ENCODE measurements around the gene BRWD1. TPM values are rescaled to one million over a fixed set of nuclear protein-coding genes. Genes with fewer than 3 reads are reported as not detected.
"Not testable (repeated sequence)": the region's sequence is repeated elsewhere in the genome, so short reads cannot be mapped to it uniquely, and the experiment has no call there.

The BRWD1 gene
- total RNA-seq, 4 donors from 2014 or later: 55.6 to 183 (median 65.4) TPM

DNA sequence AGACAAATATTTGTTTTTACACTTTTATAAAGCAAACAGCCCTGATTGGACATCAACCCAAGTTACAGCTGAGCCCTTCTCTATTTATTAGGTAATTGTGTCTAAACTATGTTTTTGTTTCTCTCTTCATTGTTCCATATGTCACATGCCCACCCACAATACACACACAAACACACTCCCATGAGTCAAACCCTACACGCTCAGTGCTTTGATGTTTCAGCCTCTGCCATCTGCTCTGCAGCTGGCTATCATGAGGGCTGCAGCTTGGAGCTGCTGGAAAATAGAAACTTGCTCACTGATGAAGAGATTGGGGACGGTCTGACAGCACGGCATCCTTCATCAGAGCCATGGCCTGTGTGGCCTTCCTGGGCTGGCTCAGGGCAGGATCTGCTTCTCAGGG lies 171.9 kb downstream of the BRWD1 start:
- no peaks in the 10 kb centered on the region for H3K27me3 ChIP-seq
- no peak for TF ChIP-seq POLR2A (IDR thresholded peaks at IDR 0.05)
- TF ChIP-seq, protein P1, sequence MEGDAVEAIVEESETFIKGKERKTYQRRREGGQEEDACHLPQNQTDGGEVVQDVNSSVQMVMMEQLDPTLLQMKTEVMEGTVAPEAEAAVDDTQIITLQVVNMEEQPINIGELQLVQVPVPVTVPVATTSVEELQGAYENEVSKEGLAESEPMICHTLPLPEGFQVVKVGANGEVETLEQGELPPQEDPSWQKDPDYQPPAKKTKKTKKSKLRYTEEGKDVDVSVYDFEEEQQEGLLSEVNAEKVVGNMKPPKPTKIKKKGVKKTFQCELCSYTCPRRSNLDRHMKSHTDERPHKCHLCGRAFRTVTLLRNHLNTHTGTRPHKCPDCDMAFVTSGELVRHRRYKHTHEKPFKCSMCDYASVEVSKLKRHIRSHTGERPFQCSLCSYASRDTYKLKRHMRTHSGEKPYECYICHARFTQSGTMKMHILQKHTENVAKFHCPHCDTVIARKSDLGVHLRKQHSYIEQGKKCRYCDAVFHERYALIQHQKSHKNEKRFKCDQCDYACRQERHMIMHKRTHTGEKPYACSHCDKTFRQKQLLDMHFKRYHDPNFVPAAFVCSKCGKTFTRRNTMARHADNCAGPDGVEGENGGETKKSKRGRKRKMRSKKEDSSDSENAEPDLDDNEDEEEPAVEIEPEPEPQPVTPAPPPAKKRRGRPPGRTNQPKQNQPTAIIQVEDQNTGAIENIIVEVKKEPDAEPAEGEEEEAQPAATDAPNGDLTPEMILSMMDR (IDR thresholded peaks at IDR 0.05): no peak
- H3K36me3 ChIP-seq: no peaks in the 10 kb centered on the region
- intact Hi-C loops (cut with DNase I; ENCODE audit: low total_unique reads): no loop called here
- no peak overlapping the region for H3K4me3 ChIP-seq
- no peak for DNase-seq
- no peaks in the 10 kb centered on the region for H3K9me3 ChIP-seq
- H3K27ac ChIP-seq: no peak overlapping the region
- H3K4me1 ChIP-seq: no peaks in the 10 kb centered on the region

- H3K4me1 ChIP-seq: no peaks in the 10 kb centered on the region
- H3K27ac ChIP-seq: peak overlapping the region; percentile 40 to 48
- H3K27me3 ChIP-seq: no peaks in the 10 kb centered on the region
- H3K36me3 ChIP-seq: no peaks in the 10 kb centered on the region
- no peak for TF ChIP-seq POLR2A (IDR thresholded peaks at IDR 0.05)
- TF ChIP-seq, protein P1 (IDR thresholded peaks at IDR 0.05): no peak
- H3K9me3 ChIP-seq: no peaks in the 10 kb centered on the region
- H3K4me3 ChIP-seq: no peak overlapping the region
- intact Hi-C loops (cut with DNase I; ENCODE audit: low total_unique reads): no loop called here
- peak in 1 of 2 donors; percentile 45 for DNase-seq
These were observed 175.9 kb downstream of the BRWD1 start for GRCh38 chr21:39137248-39138178.

DNA sequence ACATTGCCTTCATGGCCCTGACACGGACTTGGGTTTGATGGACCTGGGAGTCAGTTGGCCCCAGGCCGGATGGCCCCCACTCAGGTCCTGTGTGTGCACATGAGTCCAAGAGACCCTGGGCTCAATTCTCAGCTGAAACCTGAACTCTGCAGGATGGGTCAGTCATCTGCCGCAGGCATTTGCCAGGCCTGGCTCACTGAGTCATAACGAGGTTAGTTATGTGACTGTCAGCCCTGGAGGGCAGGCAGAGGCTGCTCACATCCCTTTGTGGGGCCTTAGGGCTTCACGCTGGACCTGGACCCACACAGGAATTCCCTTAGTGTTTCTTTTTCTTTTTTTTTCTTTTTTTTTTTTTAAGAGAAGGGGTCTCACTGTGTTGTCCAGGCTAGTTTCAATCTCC lies 176.7 kb downstream of the BRWD1 start:
- no peaks in the 10 kb centered on the region for H3K4me1 ChIP-seq
- H3K9me3 ChIP-seq: no peaks in the 10 kb centered on the region
- TF ChIP-seq, protein P1 (IDR thresholded peaks at IDR 0.05): no peak
- no peak for TF ChIP-seq POLR2A (IDR thresholded peaks at IDR 0.05)
- no peak overlapping the region for H3K4me3 ChIP-seq
- no peaks in the 10 kb centered on the region for H3K27me3 ChIP-seq
- H3K27ac ChIP-seq: peak overlapping the region in 1 of 2 donors; percentile 48
- intact Hi-C loops (cut with DNase I; ENCODE audit: low total_unique reads): no loop called here
- no peak for DNase-seq
- H3K36me3 ChIP-seq: no peaks in the 10 kb centered on the region

DNA sequence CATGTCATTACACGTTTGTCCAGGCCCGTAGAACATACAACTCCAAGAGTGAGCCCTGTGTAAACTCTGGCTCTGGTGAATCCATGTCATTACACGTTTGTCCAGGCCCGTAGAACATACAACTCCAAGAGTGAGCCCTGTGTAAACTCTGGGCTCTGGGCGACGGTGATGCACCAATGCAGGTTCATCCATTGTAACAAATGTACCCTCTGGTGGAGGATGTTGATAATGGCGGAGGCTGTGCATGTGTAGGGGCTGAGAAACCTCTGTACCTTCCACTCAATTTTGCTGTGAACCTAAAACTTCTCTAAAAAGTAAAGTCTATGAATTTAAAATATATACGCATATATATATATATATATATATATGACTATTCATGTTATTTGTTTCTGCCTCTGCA lies 177.3 kb downstream of the BRWD1 start:
- H3K4me3 ChIP-seq; H3K36me3 ChIP-seq; DNase-seq; intact Hi-C loops (cut with DNase I; ENCODE audit: low total_unique reads); H3K27ac ChIP-seq; H3K27me3 ChIP-seq; H3K9me3 ChIP-seq; H3K4me1 ChIP-seq: not testable (repeated sequence)
- TF ChIP-seq, protein P1 (IDR thresholded peaks at IDR 0.05): peak; percentile 10 to 22 (median 16)

DNA sequence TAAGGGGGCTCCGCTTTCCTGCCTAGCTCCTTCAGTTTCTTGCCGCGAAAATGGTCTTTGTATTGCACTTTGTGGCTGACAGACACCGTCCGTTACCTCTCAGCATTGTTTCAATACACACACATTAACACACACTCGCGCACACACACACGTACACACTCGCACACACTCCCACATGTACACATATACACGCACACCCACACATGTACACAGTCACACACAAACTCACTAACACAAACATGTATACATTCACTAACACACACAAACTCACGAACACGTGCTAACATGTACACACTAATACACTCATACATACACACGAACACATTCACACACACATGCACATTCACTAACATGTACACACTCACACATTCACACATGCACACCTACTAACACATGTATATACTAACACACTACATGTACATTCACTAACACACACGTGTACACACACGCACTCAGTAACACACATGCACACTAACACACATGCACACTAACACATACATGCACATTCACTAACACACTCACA lies 179.1 kb downstream of the BRWD1 start:
- Histone ChIP-seq H3K9me3 (no peaks in the 10 kb centered on the region), H3K4me3 (no peak overlapping the region), H3K4me1 (no peaks in the 10 kb centered on the region), H3K27me3 (no peaks in the 10 kb centered on the region), H3K36me3 (no peaks in the 10 kb centered on the region), H3K27ac (no peak overlapping the region)
- DNase-seq: no peak
- intact Hi-C loops (cut with DNase I; ENCODE audit: low total_unique reads): no loop called here
- TF ChIP-seq, protein P1 (IDR thresholded peaks at IDR 0.05): no peak
- TF ChIP-seq POLR2A (IDR thresholded peaks at IDR 0.05): no peak

Data from uterus (tissue), 4 donors.